Spinal cord (tissue), 10 donors: ENCODE results near the gene LRWD1. TPM values are rescaled to one million over a fixed set of nuclear protein-coding genes. Genes with fewer than 3 reads are reported as not detected.
A peak's percentile ranks its signal among the peaks of the same experiment; 100 is the strongest.
"Not testable (repeated sequence)": the region's sequence is repeated elsewhere in the genome, so short reads cannot be mapped to it uniquely, and the experiment has no call there.

Experiments
- DNase-seq, 6 donors: peaks; one replicate each; pipeline versions ENCODE4 v3.0.0 to v3.0.0-alpha.2; 2013 to 2015; ENCODE audit warnings: low spot score in 6 of 6, low read depth in 4 of 6
- H3K27ac ChIP-seq: one replicate; pipeline ENCODE4 v1.5.1; 2013; ENCODE audit warnings: low read depth, low read length, control low read depth
- H3K27me3 ChIP-seq: one replicate; pipeline ENCODE4 v1.6.1; 2013; ENCODE audit warnings: low read length; ENCODE audit not compliant: control insufficient read depth, insufficient read depth
- H3K36me3 ChIP-seq: one replicate; pipeline ENCODE4 v1.6.1; 2013; ENCODE audit warnings: low read length; ENCODE audit not compliant: control insufficient read depth, insufficient read depth
- H3K4me1 ChIP-seq: one replicate; pipeline ENCODE4 v1.6.1; 2013; ENCODE audit warnings: low read length; ENCODE audit not compliant: control insufficient read depth, insufficient read depth
- H3K4me3 ChIP-seq: one replicate; pipeline ENCODE4 v1.5.1; 2013; ENCODE audit warnings: low read depth, low read length, control low read depth
- H3K9me3 ChIP-seq: one replicate; pipeline ENCODE4 v1.6.1; 2013; ENCODE audit warnings: low read length; ENCODE audit not compliant: control insufficient read depth, insufficient read depth
- WGBS: methylation state at CpG from one replicate; pipeline ENCODE4 v1.1.5; 2013; ENCODE audit warnings: missing lambda C conversion rate; ENCODE audit not compliant: insufficient coverage; 5-methylcytosine and 5-hydroxymethylcytosine counted together
- polyA plus RNA-seq, 2 donors: library from polyadenylated mRNA; unstranded; fragments of 120-200 nt; gene quantifications; one replicate each; pipeline ENCODE4 v1.2.1, GENCODE V29; 2013; ENCODE audit not compliant: insufficient read length in 2 of 2
- total RNA-seq, 2 donors: library from RNA; depleted of rRNA in 1 of 2; stranded (reverse); fragments of 120-200 nt in 1 of 2; fragments of >200 nt in 1 of 2; gene quantifications; one replicate each; pipeline versions ENCODE4 v1.2.3 to v1.2.4, GENCODE V29; 2013 to 2014
- donor health status: healthy.

The LRWD1 gene
- total and polyA plus RNA-seq, 4 donors = 20.9 to 48.6 (median 33.3) TPM

DNA sequence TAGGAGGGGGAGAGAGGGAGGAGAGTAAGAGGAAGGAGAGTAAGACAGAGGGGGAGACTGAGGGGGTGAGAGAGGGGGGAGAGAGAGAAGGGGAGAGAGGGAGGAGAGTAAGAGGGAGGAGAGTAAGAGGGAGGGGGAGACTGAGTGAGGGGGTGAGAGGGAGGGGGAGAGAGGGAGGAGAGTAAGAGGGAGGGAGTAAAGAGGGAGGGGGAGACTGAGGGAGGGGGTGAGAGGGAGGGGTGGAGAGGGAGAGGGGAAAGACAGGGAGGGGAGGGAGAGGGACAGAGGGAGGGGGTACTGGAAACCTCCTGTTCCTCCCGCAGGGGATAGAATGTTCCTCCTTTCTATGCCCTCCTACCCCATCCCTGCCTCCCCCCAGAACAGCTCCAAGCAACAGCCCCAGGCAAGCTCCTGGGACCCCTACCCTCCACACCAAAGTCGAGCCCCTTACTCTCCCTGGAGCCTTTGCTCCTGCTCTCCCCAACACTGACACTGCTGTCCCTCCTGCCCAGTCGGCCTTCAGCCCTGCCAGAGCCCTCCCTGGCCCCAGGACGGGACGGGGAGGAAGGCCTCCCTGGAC is 47.9 kb downstream of the LRWD1 start:
- WGBS = no CpG with 5 or more reads among the region's 5 CpGs

DNA sequence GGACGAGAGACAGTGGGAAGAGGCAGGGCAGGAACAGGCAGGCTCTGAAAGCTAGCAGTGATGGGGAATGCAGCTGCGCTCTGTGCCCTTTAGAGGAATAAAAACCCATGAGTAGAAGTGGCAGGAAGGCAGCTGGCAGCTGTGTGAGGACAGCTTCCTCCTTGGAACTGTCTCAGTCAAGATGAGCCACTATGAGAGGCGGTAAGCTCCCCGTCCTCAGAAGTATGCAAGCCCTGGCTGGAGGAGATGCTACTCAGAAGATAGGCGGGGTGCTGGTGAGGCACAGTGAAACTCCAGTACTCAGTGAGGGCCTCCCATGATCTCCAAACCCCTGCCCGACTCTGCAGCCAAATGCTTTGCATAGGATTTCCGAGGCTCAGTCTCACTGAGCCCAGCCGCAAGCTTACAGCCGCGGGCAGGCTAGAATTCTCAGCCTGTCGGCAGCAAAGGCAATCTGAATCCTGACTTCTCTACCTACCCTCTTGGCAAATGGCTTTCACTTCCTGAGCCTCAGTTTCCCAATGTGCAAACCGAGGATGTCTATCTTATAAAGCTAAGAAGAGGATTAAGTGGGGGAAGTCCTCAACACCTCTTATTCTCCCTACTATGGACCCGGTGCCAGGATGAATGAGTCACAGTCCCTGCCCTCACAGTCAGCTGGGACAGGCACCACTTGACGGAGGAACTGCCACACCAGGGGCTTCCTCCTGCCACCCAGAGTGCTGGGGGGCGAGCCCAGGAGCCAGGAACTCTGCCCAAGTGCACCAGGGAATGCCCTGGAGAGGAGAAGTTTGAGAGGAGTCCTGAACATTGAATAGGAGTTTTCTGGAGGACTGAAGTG is 50.3 kb downstream of the LRWD1 start:
- H3K27me3 ChIP-seq, H3K9me3 ChIP-seq, H3K36me3 ChIP-seq, DNase-seq, H3K4me3 ChIP-seq, H3K27ac ChIP-seq, H3K4me1 ChIP-seq: not testable (repeated sequence)
- no CpG with 5 or more reads among the region's 15 CpGs for WGBS

More for the DNA sequence above, 47.9 kb downstream of the LRWD1 start:
- not testable (repeated sequence) for H3K36me3 ChIP-seq, H3K27me3 ChIP-seq, H3K4me1 ChIP-seq, H3K9me3 ChIP-seq
- H3K4me3 ChIP-seq = peak overlapping the region; percentile 21
- DNase-seq = peak; percentile 70 to 98 (median 80)
- H3K27ac ChIP-seq = peak overlapping the region; percentile 81

DNA sequence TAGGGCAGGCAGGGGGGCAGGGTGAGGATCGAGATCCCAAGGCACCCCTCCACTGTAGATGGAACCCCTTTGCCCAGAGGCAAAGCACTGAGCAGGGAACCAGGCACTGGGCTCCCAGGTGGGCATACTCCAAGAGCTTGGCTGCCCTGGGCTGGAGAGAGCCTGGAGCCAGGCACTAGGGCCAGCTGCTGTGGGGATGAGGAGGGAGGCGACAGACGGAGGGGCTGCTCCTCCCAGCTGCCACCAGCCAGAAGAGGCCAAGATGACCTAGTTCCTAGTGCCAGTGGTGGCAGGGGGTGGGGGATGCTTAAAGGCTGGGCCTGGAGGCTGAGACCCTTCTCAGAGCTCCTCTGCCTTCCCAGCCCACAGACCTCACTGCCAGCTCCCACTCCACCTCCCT is 51.1 kb downstream of the LRWD1 start:
- not testable (repeated sequence) for H3K27ac ChIP-seq, H3K4me1 ChIP-seq, DNase-seq, H3K9me3 ChIP-seq, H3K4me3 ChIP-seq, H3K36me3 ChIP-seq, H3K27me3 ChIP-seq
- WGBS = no CpG with 5 or more reads among the region's 3 CpGs

GRCh38 chr7:102516951-102517350 is 52.2 kb downstream of the LRWD1 start:
- not testable (repeated sequence) for DNase-seq, H3K27me3 ChIP-seq, H3K36me3 ChIP-seq, H3K27ac ChIP-seq, H3K4me3 ChIP-seq, H3K4me1 ChIP-seq, H3K9me3 ChIP-seq
- no CpG with 5 or more reads among the region's 10 CpGs for WGBS

DNA sequence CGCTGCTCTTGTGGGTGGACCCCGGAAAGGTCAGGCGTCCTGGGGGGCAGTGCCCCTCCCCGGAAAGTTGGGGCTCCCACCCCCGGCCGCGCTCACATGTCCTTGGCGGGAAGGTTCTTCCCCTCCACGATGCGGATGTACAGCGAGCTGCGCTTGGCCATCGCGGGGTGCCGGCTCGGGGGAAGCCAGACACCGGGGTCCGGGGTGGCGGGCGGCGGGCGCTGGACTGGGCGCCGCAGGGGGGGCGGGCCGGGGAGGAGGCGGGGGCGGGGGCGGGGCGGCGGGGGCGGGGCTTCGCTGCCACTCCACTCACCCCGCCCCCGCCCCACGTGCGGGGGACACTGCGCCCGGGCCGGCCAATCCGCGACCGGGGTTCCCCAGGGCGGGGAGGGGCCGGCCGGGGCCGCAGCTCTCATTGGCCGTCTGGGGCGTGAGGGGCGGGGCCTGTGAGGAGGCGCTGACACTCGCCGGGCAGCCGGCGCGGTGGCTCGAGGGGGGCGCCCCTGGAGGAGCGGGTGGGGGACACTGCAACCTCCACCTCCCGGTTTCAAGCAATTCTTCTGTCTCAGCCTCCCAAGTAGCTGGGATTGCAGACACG is 52.9 kb downstream of the LRWD1 start, which contains the start of gene RASA4B:
RASA4B (minus strand) TSS at position 228 of the 598 bp plus-strand sequence; CDS start at position 161, 67 bp downstream.
- H3K4me3 ChIP-seq = peak within 1 kb of the TSS; percentile 26
- peak in 3 of 6 donors; percentile 7 to 47 (median 12) for DNase-seq
- H3K27me3 ChIP-seq, H3K9me3 ChIP-seq, H3K27ac ChIP-seq, H3K36me3 ChIP-seq, H3K4me1 ChIP-seq: not testable (repeated sequence)
- WGBS = no CpG with 5 or more reads among the region's 61 CpGs

DNA sequence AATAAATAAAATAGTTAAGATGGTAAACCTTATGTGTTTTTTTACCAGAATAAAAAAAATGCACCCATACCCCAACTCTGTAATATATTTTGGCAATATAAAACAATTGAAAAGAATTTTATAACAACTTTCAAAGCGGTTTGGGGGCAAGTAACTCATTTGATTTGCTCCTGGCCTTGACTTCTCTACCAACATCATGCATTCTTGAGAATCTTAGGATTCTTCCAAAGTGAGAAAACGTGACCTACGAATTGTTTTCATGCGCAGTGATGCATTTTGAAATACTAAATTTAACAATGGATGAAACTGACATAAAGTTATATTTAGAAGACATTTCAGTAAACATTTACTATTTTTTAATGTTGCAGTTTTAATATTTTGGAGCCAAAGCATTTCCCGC is 56.0 kb downstream of the LRWD1 start:
- not testable (repeated sequence) for H3K4me1 ChIP-seq, H3K4me3 ChIP-seq, H3K36me3 ChIP-seq, DNase-seq, H3K9me3 ChIP-seq, H3K27me3 ChIP-seq, H3K27ac ChIP-seq
- no CpG with 5 or more reads among the region's 5 CpGs for WGBS

Other genes starting within 250 kb of the LRWD1 start
- 1 to 10 TPM; 4.1 to 4.6 TPM for gene SH2B2, start 178.1 kb upstream of the LRWD1 start, total RNA-seq
- gene SH2B2, start 178.1 kb upstream of the LRWD1 start, polyA plus RNA-seq = 10 to 100 TPM; 21.6 to 28.0 TPM
- not detected for gene SPDYE6, start 108.5 kb upstream of the LRWD1 start, total RNA-seq
- gene SPDYE6, start 108.5 kb upstream of the LRWD1 start, polyA plus RNA-seq = 10 to 100 TPM in 1 of 2 donors, not detected in 1; 16.4 TPM
- gene PRKRIP1, start 68.6 kb upstream of the LRWD1 start, total RNA-seq = 10 to 100 TPM; 17.0 to 35.3 TPM
- 10 to 100 TPM; 47.0 to 57.8 TPM for gene PRKRIP1, start 68.6 kb upstream of the LRWD1 start, polyA plus RNA-seq
- gene ORAI2, start 31.4 kb upstream of the LRWD1 start, total RNA-seq = 10 to 100 TPM; 22.1 to 33.2 TPM
- 10 to 100 TPM; 55.3 to 61.8 TPM for gene ORAI2, start 31.4 kb upstream of the LRWD1 start, polyA plus RNA-seq
- gene ALKBH4, start 121 bp upstream of the LRWD1 start, total RNA-seq = 10 to 100 TPM in 1 of 2 donors, 1 to 10 TPM in 1; 9.6 to 17.4 TPM
- gene ALKBH4, start 121 bp upstream of the LRWD1 start, polyA plus RNA-seq = 10 to 100 TPM; 20.0 to 20.5 TPM
- 10 to 100 TPM; 13.6 to 67.3 TPM for gene POLR2J, start 13.9 kb downstream of the LRWD1 start, total RNA-seq
- gene POLR2J, start 13.9 kb downstream of the LRWD1 start, polyA plus RNA-seq = 10 to 100 TPM; 52.6 to 53.3 TPM
- 10 to 100 TPM; 11.1 to 12.5 TPM for gene RASA4B, start 52.8 kb downstream of the LRWD1 start, total RNA-seq
- gene RASA4B, start 52.8 kb downstream of the LRWD1 start, polyA plus RNA-seq = 10 to 100 TPM; 34.2 to 65.3 TPM
- 10 to 100 TPM in 1 of 2 donors, 1 to 10 TPM in 1; 6.0 to 10.4 TPM for gene UPK3BL2, start 78.7 kb downstream of the LRWD1 start, total RNA-seq
- gene UPK3BL2, start 78.7 kb downstream of the LRWD1 start, polyA plus RNA-seq = 10 to 100 TPM in 1 of 2 donors, 1 to 10 TPM in 1; 8.6 to 40.3 TPM
- gene SPDYE2, start 86.2 kb downstream of the LRWD1 start, total RNA-seq = not detected
- gene SPDYE2, start 86.2 kb downstream of the LRWD1 start, polyA plus RNA-seq = 10 to 100 TPM in 1 of 2 donors, 1 to 10 TPM in 1; 3.7 to 20.4 TPM
- gene POLR2J3, start 107.6 kb downstream of the LRWD1 start, total RNA-seq = 10 to 100 TPM; 29.2 to 49.8 TPM
- 100 to 1,000 TPM in 1 of 2 donors, 10 to 100 TPM in 1; 54.8 to 111 TPM for gene POLR2J3, start 107.6 kb downstream of the LRWD1 start, polyA plus RNA-seq
- 10 to 100 TPM; 30.9 to 38.9 TPM for gene RASA4, start 151.8 kb downstream of the LRWD1 start, total RNA-seq
- gene RASA4, start 151.8 kb downstream of the LRWD1 start, polyA plus RNA-seq = 100 to 1,000 TPM in 1 of 2 donors, 10 to 100 TPM in 1; 74.5 to 131 TPM
- 10 to 100 TPM; 20.5 to 21.7 TPM for gene UPK3BL1, start 177.8 kb downstream of the LRWD1 start, total RNA-seq
- 10 to 100 TPM; 11.3 to 19.2 TPM for gene UPK3BL1, start 177.8 kb downstream of the LRWD1 start, polyA plus RNA-seq
- gene SPDYE2B, start 185.3 kb downstream of the LRWD1 start, total RNA-seq = not detected
- 1 to 10 TPM in 1 of 2 donors, under 1 TPM in 1; 0.54 to 5.9 TPM for gene SPDYE2B, start 185.3 kb downstream of the LRWD1 start, polyA plus RNA-seq
- gene POLR2J2, start 206.7 kb downstream of the LRWD1 start, total RNA-seq = 1 to 10 TPM; 4.1 to 6.0 TPM
- 10 to 100 TPM in 1 of 2 donors, 1 to 10 TPM in 1; 2.2 to 11.5 TPM for gene POLR2J2, start 206.7 kb downstream of the LRWD1 start, polyA plus RNA-seq